OCI-LY3 (cell line): Measurements from ENCODE around the gene CEP112.

Experiments used
- EZH2phosphoT487 ChIP-seq: fragments of 200-600 bp; shearing (Covaris generic); IDR thresholded peaks from 2 replicates; pipeline ENCODE4 v1.6.1; 2018; ENCODE audit warnings: antibody characterized with exemption, mixed run types, low read depth
- TF ChIP-seq, protein P1 (sequence below): fragments of 200-600, 300-600 bp; sonication (generic); IDR thresholded peaks from 2 replicates; pipeline ENCODE4 v1.5.1; 2014; ENCODE audit warnings: antibody characterized with exemption, low read length, low read depth

DNA sequence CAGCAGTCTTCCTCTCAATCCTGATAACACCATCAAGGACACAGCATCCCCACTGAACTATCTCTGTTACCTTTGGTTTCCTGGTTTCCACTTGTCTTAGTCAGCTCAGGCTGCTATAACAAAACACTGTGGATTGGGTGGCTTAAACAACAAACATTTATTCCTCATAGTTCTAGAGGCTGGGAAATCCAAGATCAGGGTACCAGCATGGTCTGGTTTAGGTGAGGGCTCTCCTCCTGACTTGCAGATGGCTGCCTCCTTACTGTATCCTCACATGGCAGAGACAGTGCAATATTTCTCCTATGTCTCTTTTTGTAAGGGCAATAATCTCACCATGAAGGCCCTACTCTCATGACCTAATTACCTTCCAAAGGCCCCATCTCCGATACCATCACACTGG, 527.2 kb downstream of the CEP112 start:
- TF ChIP-seq, protein P1, sequence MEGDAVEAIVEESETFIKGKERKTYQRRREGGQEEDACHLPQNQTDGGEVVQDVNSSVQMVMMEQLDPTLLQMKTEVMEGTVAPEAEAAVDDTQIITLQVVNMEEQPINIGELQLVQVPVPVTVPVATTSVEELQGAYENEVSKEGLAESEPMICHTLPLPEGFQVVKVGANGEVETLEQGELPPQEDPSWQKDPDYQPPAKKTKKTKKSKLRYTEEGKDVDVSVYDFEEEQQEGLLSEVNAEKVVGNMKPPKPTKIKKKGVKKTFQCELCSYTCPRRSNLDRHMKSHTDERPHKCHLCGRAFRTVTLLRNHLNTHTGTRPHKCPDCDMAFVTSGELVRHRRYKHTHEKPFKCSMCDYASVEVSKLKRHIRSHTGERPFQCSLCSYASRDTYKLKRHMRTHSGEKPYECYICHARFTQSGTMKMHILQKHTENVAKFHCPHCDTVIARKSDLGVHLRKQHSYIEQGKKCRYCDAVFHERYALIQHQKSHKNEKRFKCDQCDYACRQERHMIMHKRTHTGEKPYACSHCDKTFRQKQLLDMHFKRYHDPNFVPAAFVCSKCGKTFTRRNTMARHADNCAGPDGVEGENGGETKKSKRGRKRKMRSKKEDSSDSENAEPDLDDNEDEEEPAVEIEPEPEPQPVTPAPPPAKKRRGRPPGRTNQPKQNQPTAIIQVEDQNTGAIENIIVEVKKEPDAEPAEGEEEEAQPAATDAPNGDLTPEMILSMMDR = no peak
- no peak for TF ChIP-seq EZH2phosphoT487
